GM08714 (cell line): ENCODE results near the gene CTCFL.
"Not testable (repeated sequence)": the region's sequence is repeated elsewhere in the genome, so short reads cannot be mapped to it uniquely, and the experiment has no call there.

Experiments
- H3K4me3 ChIP-seq: fragments of 200-500 bp; sonication (Bioruptor generic); 2 replicates; pipeline ENCODE4 v1.5.1; 2014; ENCODE audit warnings: mild to moderate bottlenecking, low read length, inconsistent platforms
- ZNF274 ChIP-seq: IDR thresholded peaks from 2 replicates; pipeline ENCODE4 v1.6.1; 2012; ENCODE audit warnings: mild to moderate bottlenecking, low read depth, low read length

CTCFL gene

GRCh38 chr20:57498425-57499400 is 26.2 kb downstream of the CTCFL start:
- no peak overlapping the region for H3K4me3 ChIP-seq
- no peak for TF ChIP-seq ZNF274

DNA sequence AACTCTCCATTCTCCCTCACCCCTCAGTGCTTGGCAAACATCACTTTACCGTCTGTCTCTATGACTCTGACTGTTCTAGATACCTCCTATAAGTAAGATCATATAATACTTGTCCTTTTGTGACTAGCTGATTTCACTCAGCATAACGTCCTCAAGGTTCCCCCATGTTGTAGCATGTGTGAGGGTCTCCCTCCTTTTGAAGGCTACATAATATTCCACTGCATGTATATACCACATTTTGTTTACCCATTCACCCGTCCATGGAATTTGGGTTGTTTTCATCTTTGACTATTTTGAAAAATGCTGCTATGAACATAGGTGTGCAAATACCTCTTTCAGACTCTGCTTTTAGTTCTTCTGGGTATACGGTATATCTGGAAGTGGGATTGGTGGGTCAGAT is 28.3 kb downstream of the CTCFL start:
- no peak overlapping the region for H3K4me3 ChIP-seq
- TF ChIP-seq ZNF274 = no peak

- no peak for TF ChIP-seq ZNF274
- no peak overlapping the region for H3K4me3 ChIP-seq
Observed at GRCh38 chr20:57495978-57496377, 29.0 kb downstream of the CTCFL start.

DNA sequence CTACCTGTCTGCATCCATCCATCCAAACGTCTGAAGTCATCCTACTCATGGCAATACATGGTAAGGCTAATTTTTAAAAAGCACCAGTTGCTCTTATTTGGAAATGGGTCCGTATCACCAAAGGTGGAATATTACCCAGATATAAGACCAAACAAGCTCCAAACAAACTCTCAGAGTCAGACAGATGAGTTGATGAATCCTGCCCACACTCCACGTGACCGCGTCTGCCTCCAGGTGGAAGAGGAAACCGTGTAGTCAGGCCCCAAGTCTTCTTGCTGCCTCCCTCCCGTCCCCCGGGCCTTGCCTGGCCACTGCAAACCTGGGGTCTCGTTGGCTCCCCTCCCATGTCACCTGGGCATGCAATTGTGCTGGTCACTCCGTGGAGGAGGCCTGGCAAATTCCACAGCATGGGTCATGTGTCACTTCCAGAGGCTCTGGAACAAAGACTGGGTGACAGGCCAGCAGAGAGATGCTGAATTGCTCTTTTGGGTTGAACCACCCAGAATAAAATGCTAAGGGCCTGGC is 31.8 kb downstream of the CTCFL start:
- no peak overlapping the region for H3K4me3 ChIP-seq
- TF ChIP-seq ZNF274 = no peak

DNA sequence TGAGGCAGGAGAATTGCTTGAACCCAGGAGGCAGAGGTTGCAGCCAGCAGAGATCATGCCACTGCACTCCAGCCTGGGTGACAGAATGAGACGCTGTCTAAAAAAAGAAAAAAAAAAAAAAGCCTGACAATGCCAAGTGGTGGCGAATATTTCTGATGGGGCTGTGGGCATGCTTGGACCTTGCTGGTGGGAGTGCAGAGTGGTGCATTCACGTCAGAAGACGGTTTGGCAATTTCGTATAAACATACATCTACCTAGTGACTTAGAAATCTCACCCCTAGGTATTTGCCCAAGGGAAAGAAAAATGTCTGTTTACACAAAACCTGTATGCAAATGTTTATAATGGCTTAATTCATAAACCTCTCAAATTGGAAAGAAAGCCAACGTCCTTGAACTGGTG is 33.6 kb downstream of the CTCFL start:
- no peak overlapping the region for H3K4me3 ChIP-seq
- TF ChIP-seq ZNF274 = no peak

DNA sequence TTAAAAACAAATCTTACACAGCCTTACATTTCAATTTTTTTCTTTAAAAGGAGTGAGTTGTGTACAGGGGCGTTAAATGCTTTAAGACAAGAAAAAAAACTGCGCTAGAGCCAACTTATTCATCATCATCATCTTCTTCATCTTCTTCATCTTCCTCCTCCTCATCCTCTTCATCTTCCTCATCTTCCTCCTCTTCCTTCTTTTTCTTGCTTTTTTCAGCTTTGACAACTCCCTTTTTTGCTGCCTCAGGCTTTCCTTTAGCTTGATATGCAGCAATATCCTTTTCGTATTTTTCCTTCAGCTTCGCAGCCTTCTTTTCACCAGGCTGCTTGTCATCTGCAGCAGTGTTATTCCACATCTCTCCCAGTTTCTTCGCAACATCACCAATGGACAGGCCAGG is 36.7 kb downstream of the CTCFL start:
- not testable (repeated sequence) for H3K4me3 ChIP-seq

- H3K4me3 ChIP-seq = no peak overlapping the region
- no peak for TF ChIP-seq ZNF274
Observed at GRCh38 chr20:57485770-57486169, 39.2 kb downstream of the CTCFL start.

GRCh38 chr20:57484772-57485171 is 40.2 kb downstream of the CTCFL start:
- no peak for TF ChIP-seq ZNF274
- no peak overlapping the region for H3K4me3 ChIP-seq

DNA sequence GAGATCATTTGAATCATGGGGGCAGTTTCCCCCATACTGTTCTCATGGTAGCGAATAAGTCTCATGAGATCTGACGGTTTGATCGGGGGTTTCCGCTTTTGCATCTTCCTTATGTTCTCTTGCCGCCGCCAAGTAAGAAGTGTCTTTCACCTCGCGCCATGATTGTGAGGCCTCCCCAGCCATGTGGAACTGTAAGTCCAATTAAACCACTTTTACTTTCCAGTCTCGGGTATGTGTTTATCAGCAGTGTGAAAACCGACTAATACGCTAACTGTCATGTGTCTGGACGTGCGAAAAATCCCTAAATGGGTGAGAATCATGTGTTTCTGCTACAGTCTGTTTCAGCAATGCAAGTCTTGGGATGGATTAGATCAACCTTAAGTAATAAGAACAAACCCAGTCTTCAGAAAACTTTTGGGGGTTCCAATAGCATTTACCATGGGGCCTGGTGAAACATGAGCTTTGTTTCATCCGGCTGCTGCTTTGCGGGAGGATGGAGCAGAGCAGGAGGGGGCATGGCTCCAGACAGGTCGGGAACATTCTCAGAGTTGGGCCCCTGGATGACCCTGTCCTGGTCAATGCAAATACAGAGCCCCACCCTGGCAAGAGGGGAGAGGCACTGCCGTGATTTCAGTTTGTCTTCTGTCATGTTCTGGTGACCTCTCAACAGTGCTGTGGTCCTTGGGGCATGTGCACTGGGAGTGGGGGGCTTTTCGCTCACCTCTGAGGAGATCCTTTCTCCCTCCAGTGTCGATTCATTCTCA is 41.5 kb downstream of the CTCFL start:
- TF ChIP-seq ZNF274 = no peak
- no peak overlapping the region for H3K4me3 ChIP-seq

DNA sequence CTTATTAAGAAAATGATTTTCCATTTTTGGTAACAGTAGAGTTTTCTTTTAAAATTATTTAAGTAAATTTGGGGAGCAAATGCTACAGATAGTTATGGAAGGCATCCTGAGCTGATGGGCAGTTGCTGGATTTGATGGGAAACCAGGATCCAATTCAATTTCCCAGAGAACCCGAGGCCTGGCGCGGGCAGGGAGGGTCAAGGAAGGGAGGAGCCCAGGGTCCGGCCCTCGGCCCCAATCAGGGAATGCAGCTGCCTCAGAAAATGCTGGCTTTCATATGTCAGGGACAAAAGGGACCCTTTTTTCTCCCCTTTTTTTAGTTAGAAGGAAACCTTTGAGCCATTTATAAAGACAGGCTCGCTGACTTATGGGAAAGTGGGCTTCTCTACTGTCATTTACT is 42.1 kb downstream of the CTCFL start:
- TF ChIP-seq ZNF274 = no peak
- H3K4me3 ChIP-seq = no peak overlapping the region

GRCh38 chr20:57482148-57482547 is 42.8 kb downstream of the CTCFL start:
- TF ChIP-seq ZNF274 = no peak
- no peak overlapping the region for H3K4me3 ChIP-seq

DNA sequence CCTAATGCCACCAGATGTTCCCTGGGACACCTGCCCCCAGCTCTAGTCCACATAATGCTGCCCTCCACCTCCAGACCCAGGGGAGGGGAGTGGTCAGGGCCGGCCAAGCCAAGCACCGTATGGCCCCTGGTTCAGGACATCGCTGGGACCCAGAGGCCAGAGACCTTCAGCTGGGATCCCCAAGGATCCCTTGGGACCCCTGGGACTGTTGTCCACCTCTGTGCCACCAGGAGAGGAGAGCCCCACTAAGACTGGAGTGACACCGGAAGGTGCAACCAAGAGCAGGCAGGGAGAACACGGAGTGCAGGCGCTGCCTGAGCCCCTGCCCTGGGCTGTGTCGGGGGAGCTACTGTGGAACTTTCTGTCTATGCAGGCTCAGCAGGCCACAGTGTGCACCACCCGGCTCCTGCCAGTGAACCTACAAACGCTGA is 43.6 kb downstream of the CTCFL start:
- no peak for TF ChIP-seq ZNF274
- no peak overlapping the region; the same call in 1 of the 2 replicates for H3K4me3 ChIP-seq

DNA sequence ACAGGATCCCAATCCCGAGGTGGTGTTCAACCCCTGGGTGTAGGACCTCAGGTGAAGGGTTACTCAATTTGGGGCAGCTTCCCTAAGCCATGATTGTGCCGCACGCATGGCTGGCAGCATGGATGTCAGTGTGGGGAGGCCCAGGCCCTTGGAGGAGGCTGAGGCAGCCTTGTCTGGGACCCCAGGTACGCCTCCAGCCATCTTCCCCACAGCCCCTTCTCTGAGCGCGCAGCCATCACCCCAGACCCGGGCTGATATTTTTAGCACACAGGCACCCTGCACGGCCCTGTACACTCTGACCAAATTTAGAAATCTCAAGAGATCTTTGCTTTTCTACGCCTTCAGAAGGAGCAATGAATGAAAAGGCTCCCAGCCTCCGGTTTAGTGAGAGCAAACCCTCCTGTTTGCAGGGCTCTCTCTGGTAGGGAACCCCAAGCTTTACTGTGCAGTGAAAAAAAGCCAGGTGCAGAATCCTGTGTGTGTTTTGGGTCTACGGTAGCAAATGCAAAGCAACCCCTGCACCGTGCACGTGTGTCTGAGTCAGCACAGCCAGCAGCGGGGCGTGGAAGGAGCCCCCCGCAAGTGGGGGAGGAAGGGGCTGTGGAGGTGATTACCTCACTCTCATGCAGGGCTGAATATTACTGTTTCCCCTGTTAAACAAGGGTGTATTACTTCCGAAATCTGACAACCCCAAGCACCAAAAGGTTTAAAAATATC is 44.3 kb downstream of the CTCFL start:
- no peak for TF ChIP-seq ZNF274
- peak overlapping the region; percentile 24; the same call in 1 of the 2 replicates for H3K4me3 ChIP-seq

DNA sequence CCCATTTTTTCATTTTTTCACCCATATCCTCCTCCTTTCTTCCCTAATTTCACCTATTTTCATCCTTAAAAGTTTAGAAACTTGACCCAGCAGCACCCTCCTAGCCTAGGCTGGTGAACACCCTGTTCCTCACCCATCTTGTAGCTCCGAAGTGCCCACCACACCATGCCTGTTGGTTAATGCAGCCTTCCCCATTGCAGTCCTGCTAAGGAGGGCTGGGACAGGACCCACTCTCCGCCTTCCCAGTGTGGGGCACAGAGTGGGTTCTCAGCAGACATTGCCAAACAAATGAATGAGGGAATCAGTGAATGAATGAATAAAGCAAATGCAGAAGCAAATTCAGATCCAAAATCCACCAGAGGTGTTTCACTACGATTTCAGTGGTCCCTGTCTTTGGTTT is 45.7 kb downstream of the CTCFL start:
- TF ChIP-seq ZNF274 = no peak
- no peak overlapping the region for H3K4me3 ChIP-seq
